ENCODE results near the gene CLIP2. TPM values are rescaled to one million over a fixed set of nuclear protein-coding genes. Genes with fewer than 3 reads are reported as not detected.

CLIP2 gene
- total RNA-seq, 1 donor from 2014 or later: 1.5 TPM

- Mint-ChIP-seq H3K9me3 (no peaks in the 10 kb centered on the region), H3K4me3 (no peak overlapping the region), H3K27me3 (ENCODE audit: insufficient read depth) (no peaks in the 10 kb centered on the region), H3K27ac (no peak overlapping the region), H3K4me1 (ENCODE audit: low read depth) (peaks cover 3% of the 10 kb centered on the region), H3K36me3 (ENCODE audit: low read depth) (no peaks in the 10 kb centered on the region)
- no peak for DNase-seq (ENCODE audit: low spot score)
- intact Hi-C loops (cut with micrococcal nuclease): no loop called here
Measured at GRCh38 chr7:74356589-74357315, 67.5 kb downstream of the CLIP2 start.

GRCh38 chr7:74360008-74360407 is 70.8 kb downstream of the CLIP2 start:
- DNase-seq (ENCODE audit: low spot score): no peak
- H3K4me1 Mint-ChIP-seq (ENCODE audit: low read depth): peaks cover under 1% of the 10 kb centered on the region
- H3K4me3 Mint-ChIP-seq: no peak overlapping the region
- H3K27ac Mint-ChIP-seq: no peak overlapping the region
- H3K36me3 Mint-ChIP-seq (ENCODE audit: low read depth): no peaks in the 10 kb centered on the region
- no peaks in the 10 kb centered on the region for H3K27me3 Mint-ChIP-seq (ENCODE audit: insufficient read depth)
- H3K9me3 Mint-ChIP-seq: no peaks in the 10 kb centered on the region
- intact Hi-C loops (cut with micrococcal nuclease): no loop called here

GRCh38 chr7:74362266-74362665 is 73.1 kb downstream of the CLIP2 start:
- H3K4me3 Mint-ChIP-seq: no peak overlapping the region
- H3K27ac Mint-ChIP-seq: no peak overlapping the region
- DNase-seq (ENCODE audit: low spot score): no peak
- H3K9me3 Mint-ChIP-seq: no peaks in the 10 kb centered on the region
- no peaks in the 10 kb centered on the region for H3K27me3 Mint-ChIP-seq (ENCODE audit: insufficient read depth)
- no peaks in the 10 kb centered on the region for H3K4me1 Mint-ChIP-seq (ENCODE audit: low read depth)
- intact Hi-C loops (cut with micrococcal nuclease): no loop called here
- H3K36me3 Mint-ChIP-seq (ENCODE audit: low read depth): no peaks in the 10 kb centered on the region

- Mint-ChIP-seq H3K36me3 (ENCODE audit: low read depth) (no peaks in the 10 kb centered on the region), H3K27ac (no peak overlapping the region), H3K4me1 (ENCODE audit: low read depth) (no peaks in the 10 kb centered on the region), H3K27me3 (ENCODE audit: insufficient read depth) (no peaks in the 10 kb centered on the region), H3K4me3 (no peak overlapping the region), H3K9me3 (no peaks in the 10 kb centered on the region)
- DNase-seq (ENCODE audit: low spot score): no peak
- intact Hi-C loops (cut with micrococcal nuclease): no loop called here
Measured at GRCh38 chr7:74364061-74364460, 74.9 kb downstream of the CLIP2 start.

- intact Hi-C loops (cut with micrococcal nuclease): no loop called here
- Mint-ChIP-seq H3K27ac (no peak overlapping the region), H3K27me3 (ENCODE audit: insufficient read depth) (no peaks in the 10 kb centered on the region), H3K4me1 (ENCODE audit: low read depth) (no peaks in the 10 kb centered on the region), H3K9me3 (no peaks in the 10 kb centered on the region), H3K4me3 (no peak overlapping the region), H3K36me3 (ENCODE audit: low read depth) (no peaks in the 10 kb centered on the region)
- no peak for DNase-seq (ENCODE audit: low spot score)
Measured at GRCh38 chr7:74365322-74366022, 76.3 kb downstream of the CLIP2 start.

- H3K4me3 Mint-ChIP-seq: no peak overlapping the region
- no peak overlapping the region for H3K27ac Mint-ChIP-seq
- H3K9me3 Mint-ChIP-seq: no peaks in the 10 kb centered on the region
- H3K4me1 Mint-ChIP-seq (ENCODE audit: low read depth): no peaks in the 10 kb centered on the region
- no peak for DNase-seq (ENCODE audit: low spot score)
- intact Hi-C loops (cut with micrococcal nuclease): no loop called here
- peaks cover 2% of the 10 kb centered on the region for H3K27me3 Mint-ChIP-seq (ENCODE audit: insufficient read depth)
- H3K36me3 Mint-ChIP-seq (ENCODE audit: low read depth): no peaks in the 10 kb centered on the region
Measured at GRCh38 chr7:74371381-74372341, 82.5 kb downstream of the CLIP2 start.

GRCh38 chr7:74372511-74373111 is 83.4 kb downstream of the CLIP2 start:
- Mint-ChIP-seq H3K36me3 (ENCODE audit: low read depth) (no peaks in the 10 kb centered on the region), H3K4me3 (no peak overlapping the region), H3K27me3 (ENCODE audit: insufficient read depth) (peaks cover 2% of the 10 kb centered on the region), H3K4me1 (ENCODE audit: low read depth) (no peaks in the 10 kb centered on the region), H3K9me3 (no peaks in the 10 kb centered on the region), H3K27ac (no peak overlapping the region)
- no peak for DNase-seq (ENCODE audit: low spot score)
- intact Hi-C loops (cut with micrococcal nuclease): no loop called here

- Mint-ChIP-seq H3K27me3 (ENCODE audit: insufficient read depth) (peaks cover 2% of the 10 kb centered on the region), H3K9me3 (no peaks in the 10 kb centered on the region), H3K36me3 (ENCODE audit: low read depth) (no peaks in the 10 kb centered on the region), H3K4me1 (ENCODE audit: low read depth) (no peaks in the 10 kb centered on the region), H3K27ac (no peak overlapping the region), H3K4me3 (no peak overlapping the region)
- no peak for DNase-seq (ENCODE audit: low spot score)
- intact Hi-C loops (cut with micrococcal nuclease): no loop called here
Measured at GRCh38 chr7:74373536-74373935, 84.3 kb downstream of the CLIP2 start.

- Mint-ChIP-seq H3K36me3 (ENCODE audit: low read depth) (no peaks in the 10 kb centered on the region), H3K27ac (no peak overlapping the region), H3K4me1 (ENCODE audit: low read depth) (no peaks in the 10 kb centered on the region), H3K9me3 (no peaks in the 10 kb centered on the region), H3K4me3 (no peak overlapping the region), H3K27me3 (ENCODE audit: insufficient read depth) (peaks cover 2% of the 10 kb centered on the region)
- DNase-seq (ENCODE audit: low spot score): no peak
- intact Hi-C loops (cut with micrococcal nuclease): no loop called here
Measured at GRCh38 chr7:74375726-74376220, 86.6 kb downstream of the CLIP2 start.

- H3K36me3 Mint-ChIP-seq (ENCODE audit: low read depth): no peaks in the 10 kb centered on the region
- no peak for DNase-seq (ENCODE audit: low spot score)
- H3K9me3 Mint-ChIP-seq: no peaks in the 10 kb centered on the region
- intact Hi-C loops (cut with micrococcal nuclease): no loop called here
- H3K27me3 Mint-ChIP-seq (ENCODE audit: insufficient read depth): peaks cover 2% of the 10 kb centered on the region
- H3K27ac Mint-ChIP-seq: no peak overlapping the region
- no peaks in the 10 kb centered on the region for H3K4me1 Mint-ChIP-seq (ENCODE audit: low read depth)
- H3K4me3 Mint-ChIP-seq: no peak overlapping the region
Measured at GRCh38 chr7:74376256-74377036, 87.2 kb downstream of the CLIP2 start.

- H3K27me3 Mint-ChIP-seq (ENCODE audit: insufficient read depth): peaks cover 6% of the 10 kb centered on the region
- DNase-seq (ENCODE audit: low spot score): no peak
- H3K9me3 Mint-ChIP-seq: no peaks in the 10 kb centered on the region
- no peak overlapping the region for H3K4me3 Mint-ChIP-seq
- H3K4me1 Mint-ChIP-seq (ENCODE audit: low read depth): no peaks in the 10 kb centered on the region
- H3K36me3 Mint-ChIP-seq (ENCODE audit: low read depth): no peaks in the 10 kb centered on the region
- intact Hi-C loops (cut with micrococcal nuclease): no loop called here
- H3K27ac Mint-ChIP-seq: no peak overlapping the region
Measured at GRCh38 chr7:74379938-74380337, 90.7 kb downstream of the CLIP2 start.

- Mint-ChIP-seq H3K27ac (no peak overlapping the region), H3K9me3 (no peaks in the 10 kb centered on the region), H3K4me3 (no peak overlapping the region), H3K36me3 (ENCODE audit: low read depth) (no peaks in the 10 kb centered on the region), H3K27me3 (ENCODE audit: insufficient read depth) (peaks cover 6% of the 10 kb centered on the region), H3K4me1 (ENCODE audit: low read depth) (no peaks in the 10 kb centered on the region)
- intact Hi-C loops (cut with micrococcal nuclease): no loop called here
- DNase-seq (ENCODE audit: low spot score): no peak
Measured at GRCh38 chr7:74380720-74381119, 91.5 kb downstream of the CLIP2 start.

All from activated T-helper 1 cell treated with anti-CD3 and anti-CD28 coated beads, Interleukin-12 subunit alpha, Interleukin-12 subunit beta, Interleukin-2, Interleukin-4 antibody, amounts not matched to agents 30 ng/mL and 10 ng/mL and 1 ng/mL, durations not matched to agents 14 hours and 24 hours and 36 hours (primary cell).